Neural cell (in vitro differentiated cells): ENCODE results near the gene SLC27A1. TPM values are rescaled to one million over a fixed set of nuclear protein-coding genes. Genes with fewer than 3 reads are reported as not detected.

Experiments used
- H2AFZ ChIP-seq: fragments of 200-600, 300-800 bp; sonication (generic), shearing (Covaris generic); 2 replicates; pipeline ENCODE4 v1.6.0; 2014; ENCODE audit warnings: low read depth, mild to moderate bottlenecking, antibody characterized with exemption, low read length, moderate library complexity
- H3F3A ChIP-seq: fragments of 200-600 bp; shearing (Covaris generic); 2 replicates; pipeline ENCODE4 v1.6.1; 2016; ENCODE audit warnings: mild to moderate bottlenecking, moderate library complexity, mixed read lengths, antibody characterized with exemption, low read length; ENCODE audit not compliant: insufficient read depth, poor library complexity, severe bottlenecking
- H3K27ac ChIP-seq: fragments of 200-600, 300-800 bp; sonication (generic), shearing (Covaris generic); 2 replicates; pipeline ENCODE4 v1.5.1; 2014; ENCODE audit warnings: mild to moderate bottlenecking, low read length, moderate library complexity
- H3K27me3 ChIP-seq: fragments of 300-800, 200-600 bp; sonication (generic), shearing (Covaris generic); 2 replicates; pipeline ENCODE4 v1.6.0; 2014; ENCODE audit warnings: mild to moderate bottlenecking, low read depth, low read length, moderate library complexity; ENCODE audit not compliant: insufficient read depth
- H3K36me3 ChIP-seq: fragments of 300-800, 200-600 bp; sonication (generic), shearing (Covaris generic); 2 replicates; pipeline ENCODE4 v1.5.1; 2014; ENCODE audit warnings: mild to moderate bottlenecking, antibody characterized with exemption, low read length, moderate library complexity; ENCODE audit not compliant: insufficient read depth
- H3K4me2 ChIP-seq: fragments of 300-800, 200-600 bp; sonication (generic), shearing (Covaris generic); 2 replicates; pipeline ENCODE4 v1.6.0; 2014; ENCODE audit warnings: mild to moderate bottlenecking, low read length
- H3K4me3 ChIP-seq: fragments of 300-800, 200-600 bp; sonication (generic), shearing (Covaris generic); 2 replicates; pipeline ENCODE4 v1.5.1; 2014; ENCODE audit warnings: mild to moderate bottlenecking, low read length, moderate library complexity
- H3K79me2 ChIP-seq: fragments of 200-600 bp; shearing (Covaris generic); replicated peaks from 2 replicates; pipeline ENCODE4 v1.6.0; 2014; ENCODE audit warnings: mild to moderate bottlenecking, low read length, moderate library complexity; ENCODE audit not compliant: insufficient read depth
- H3K9ac ChIP-seq: fragments of 300-800, 200-600 bp; sonication (generic), shearing (Covaris generic); 2 replicates; pipeline ENCODE4 v1.6.1; 2016; ENCODE audit warnings: mild to moderate bottlenecking, low read length, mixed read lengths
- H3K9me2 ChIP-seq: fragments of 200-600 bp; shearing (Covaris generic); 2 replicates; pipeline ENCODE4 v1.6.1; 2016; ENCODE audit warnings: mild to moderate bottlenecking, low read length, mixed read lengths; ENCODE audit not compliant: insufficient read depth
- H3K9me3 ChIP-seq: fragments of 200-600, 300-800 bp; sonication (generic), shearing (Covaris generic); 2 replicates; pipeline ENCODE4 v1.6.1; 2016; ENCODE audit warnings: mild to moderate bottlenecking, mixed run types, low read length, moderate library complexity, mixed read lengths
- H4K20me1 ChIP-seq: fragments of 200-600 bp; shearing (Covaris generic); 2 replicates; pipeline ENCODE4 v1.6.1; 2016; ENCODE audit warnings: mild to moderate bottlenecking, mixed run types; ENCODE audit not compliant: insufficient read depth
- CTCF ChIP-seq: fragments of 450-650 bp; IDR thresholded peaks from 2 replicates; pipeline ENCODE4 v1.5.1; 2014; ENCODE audit warnings: antibody characterized with exemption, mild to moderate bottlenecking, moderate library complexity; ENCODE audit not compliant: poor library complexity, severe bottlenecking
- EP300 ChIP-seq: fragments of 450-650 bp; conservative IDR thresholded peaks from 2 replicates; pipeline ENCODE4 v1.6.1; 2014; ENCODE audit warnings: antibody characterized with exemption, mild to moderate bottlenecking, moderate library complexity; ENCODE audit not compliant: poor library complexity, severe bottlenecking
- EZH2 ChIP-seq: fragments of 200-600, 300-800 bp; shearing (Covaris generic), sonication (generic); IDR thresholded peaks from 2 replicates; pipeline ENCODE4 v1.6.1; 2014; ENCODE audit warnings: antibody characterized with exemption, low read length, borderline replicate concordance, mild to moderate bottlenecking; ENCODE audit not compliant: insufficient read depth, poor library complexity, severe bottlenecking
- MXI1 ChIP-seq: fragments of 450-650 bp; conservative IDR thresholded peaks from 2 replicates; pipeline ENCODE4 v1.6.1; 2014; ENCODE audit warnings: antibody characterized with exemption, mild to moderate bottlenecking; ENCODE audit not compliant: poor library complexity, severe bottlenecking
- POLR2AphosphoS5 ChIP-seq: IDR thresholded peaks from 2 replicates; pipeline ENCODE4 v1.6.1; 2012
- RAD21 ChIP-seq: fragments of 450-650 bp; conservative IDR thresholded peaks from 2 replicates; pipeline ENCODE4 v1.6.1; 2014; ENCODE audit warnings: antibody characterized with exemption, mild to moderate bottlenecking, moderate library complexity
- SMC3 ChIP-seq: fragments of 450-650 bp; conservative IDR thresholded peaks from 2 replicates; pipeline ENCODE4 v1.6.1; 2014; ENCODE audit warnings: antibody characterized with exemption, mild to moderate bottlenecking, moderate library complexity; ENCODE audit not compliant: poor library complexity
- TAF1 ChIP-seq: IDR thresholded peaks from 2 replicates; pipeline ENCODE4 v1.6.1; 2012; ENCODE audit warnings: low read depth
- polyA plus RNA-seq: library from polyadenylated mRNA; depleted of rRNA; stranded (reverse); fragments of >200 nt; gene quantifications from 2 replicates; pipeline ENCODE4 v1.2.3, GENCODE V29; 2014
- TF ChIP-seq, protein P1 (sequence below): IDR thresholded peaks from 2 replicates; pipeline ENCODE4 v1.6.1; 2012; ENCODE audit warnings: borderline replicate concordance

SLC27A1 gene
- polyA plus RNA-seq, 1 donor from 2014 or later: 22.0 TPM

GRCh38 chr19:17484520-17485185 lies 14.3 kb downstream of the SLC27A1 start:
- Histone ChIP-seq H3K79me2 (no peaks in the 10 kb centered on the region), H3K9me2 (no peaks in the 10 kb centered on the region), H4K20me1 (no peaks in the 10 kb centered on the region), H3K9me3 (no peaks in the 10 kb centered on the region), H3F3A (no peaks in the 10 kb centered on the region), H3K27ac (no peak overlapping the region), H2AFZ (no peak overlapping the region), H3K27me3 (no peaks in the 10 kb centered on the region), H3K9ac (no peak overlapping the region), H3K36me3 (no peaks in the 10 kb centered on the region), H3K4me2 (no peak overlapping the region), H3K4me3 (no peak overlapping the region)
- no peak for TF ChIP-seq RAD21
- TF ChIP-seq MXI1: no peak
- TF ChIP-seq TAF1: no peak
- TF ChIP-seq CTCF: no peak
- no peak for TF ChIP-seq POLR2AphosphoS5
- TF ChIP-seq SMC3: no peak
- TF ChIP-seq, protein P1, sequence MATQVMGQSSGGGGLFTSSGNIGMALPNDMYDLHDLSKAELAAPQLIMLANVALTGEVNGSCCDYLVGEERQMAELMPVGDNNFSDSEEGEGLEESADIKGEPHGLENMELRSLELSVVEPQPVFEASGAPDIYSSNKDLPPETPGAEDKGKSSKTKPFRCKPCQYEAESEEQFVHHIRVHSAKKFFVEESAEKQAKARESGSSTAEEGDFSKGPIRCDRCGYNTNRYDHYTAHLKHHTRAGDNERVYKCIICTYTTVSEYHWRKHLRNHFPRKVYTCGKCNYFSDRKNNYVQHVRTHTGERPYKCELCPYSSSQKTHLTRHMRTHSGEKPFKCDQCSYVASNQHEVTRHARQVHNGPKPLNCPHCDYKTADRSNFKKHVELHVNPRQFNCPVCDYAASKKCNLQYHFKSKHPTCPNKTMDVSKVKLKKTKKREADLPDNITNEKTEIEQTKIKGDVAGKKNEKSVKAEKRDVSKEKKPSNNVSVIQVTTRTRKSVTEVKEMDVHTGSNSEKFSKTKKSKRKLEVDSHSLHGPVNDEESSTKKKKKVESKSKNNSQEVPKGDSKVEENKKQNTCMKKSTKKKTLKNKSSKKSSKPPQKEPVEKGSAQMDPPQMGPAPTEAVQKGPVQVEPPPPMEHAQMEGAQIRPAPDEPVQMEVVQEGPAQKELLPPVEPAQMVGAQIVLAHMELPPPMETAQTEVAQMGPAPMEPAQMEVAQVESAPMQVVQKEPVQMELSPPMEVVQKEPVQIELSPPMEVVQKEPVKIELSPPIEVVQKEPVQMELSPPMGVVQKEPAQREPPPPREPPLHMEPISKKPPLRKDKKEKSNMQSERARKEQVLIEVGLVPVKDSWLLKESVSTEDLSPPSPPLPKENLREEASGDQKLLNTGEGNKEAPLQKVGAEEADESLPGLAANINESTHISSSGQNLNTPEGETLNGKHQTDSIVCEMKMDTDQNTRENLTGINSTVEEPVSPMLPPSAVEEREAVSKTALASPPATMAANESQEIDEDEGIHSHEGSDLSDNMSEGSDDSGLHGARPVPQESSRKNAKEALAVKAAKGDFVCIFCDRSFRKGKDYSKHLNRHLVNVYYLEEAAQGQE: no peak
- TF ChIP-seq EP300: no peak
- no peak for TF ChIP-seq EZH2

DNA sequence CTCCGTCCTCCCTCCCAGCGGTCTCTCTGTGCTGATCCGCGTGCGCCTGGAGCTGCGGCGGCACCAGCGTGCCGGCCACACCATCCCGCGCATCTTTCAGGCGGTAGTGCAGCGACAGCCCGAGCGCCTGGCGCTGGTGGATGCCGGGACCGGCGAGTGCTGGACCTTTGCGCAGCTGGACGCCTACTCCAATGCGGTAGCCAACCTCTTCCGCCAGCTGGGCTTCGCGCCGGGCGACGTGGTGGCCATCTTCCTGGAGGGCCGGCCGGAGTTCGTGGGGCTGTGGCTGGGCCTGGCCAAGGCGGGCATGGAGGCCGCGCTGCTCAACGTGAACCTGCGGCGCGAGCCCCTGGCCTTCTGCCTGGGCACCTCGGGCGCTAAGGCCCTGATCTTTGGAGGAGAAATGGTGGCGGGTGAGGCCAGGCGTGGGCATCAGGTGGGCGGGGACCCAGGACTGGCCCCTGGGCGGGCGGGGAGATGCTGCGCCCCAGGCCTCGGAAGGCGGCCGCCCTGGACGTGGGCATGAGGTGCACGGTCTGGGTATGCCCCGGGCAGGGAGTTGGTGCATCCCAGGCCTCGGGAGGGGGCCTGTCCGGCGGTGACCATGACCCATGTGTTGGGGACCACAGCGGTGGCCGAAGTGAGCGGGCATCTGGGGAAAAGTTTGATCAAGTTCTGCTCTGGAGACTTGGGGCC lies 16.4 kb downstream of the SLC27A1 start:
- no peak overlapping the region for H3K27ac ChIP-seq
- no peaks in the 10 kb centered on the region for H3K9me3 ChIP-seq
- H3K79me2 ChIP-seq: no peaks in the 10 kb centered on the region
- H3K9ac ChIP-seq: no peak overlapping the region
- no peaks in the 10 kb centered on the region for H3K27me3 ChIP-seq
- no peak for TF ChIP-seq CTCF
- no peak for TF ChIP-seq MXI1
- TF ChIP-seq TAF1: no peak
- no peak for TF ChIP-seq EZH2
- TF ChIP-seq, protein P1: no peak
- no peak for TF ChIP-seq POLR2AphosphoS5
- no peaks in the 10 kb centered on the region for H3K9me2 ChIP-seq
- H3K4me3 ChIP-seq: no peak overlapping the region
- no peaks in the 10 kb centered on the region for H3F3A ChIP-seq
- H3K4me2 ChIP-seq: no peak overlapping the region
- no peaks in the 10 kb centered on the region for H4K20me1 ChIP-seq
- no peaks in the 10 kb centered on the region for H3K36me3 ChIP-seq
- no peak overlapping the region for H2AFZ ChIP-seq
